GM21515 (cell line): ENCODE results near the gene CCDC33.
A peak's percentile ranks its signal among the peaks of the same experiment; 100 is the strongest.

ENCODE experiments used
- ATAC-seq: cut with Tn5 transposase; IDR thresholded peaks from one replicate; pipeline ENCODE4 v1.9.1; 2021; ENCODE audit not compliant: unreplicated experiment

CCDC33 gene

GRCh38 chr15:74378848-74379247, 142.7 kb downstream of the CCDC33 start:
- no peak for ATAC-seq

- ATAC-seq = no peak
Observed at GRCh38 chr15:74380361-74381189, 144.4 kb downstream of the CCDC33 start.

- no peak for ATAC-seq
Observed at GRCh38 chr15:74381190-74381453, 145.0 kb downstream of the CCDC33 start.

- ATAC-seq = no peak
Observed at GRCh38 chr15:74381481-74381880, 145.4 kb downstream of the CCDC33 start.

GRCh38 chr15:74382004-74382816, 146.1 kb downstream of the CCDC33 start:
- no peak for ATAC-seq

GRCh38 chr15:74383286-74383685, 147.2 kb downstream of the CCDC33 start:
- ATAC-seq = no peak

GRCh38 chr15:74383695-74384565, 147.8 kb downstream of the CCDC33 start:
- peak; percentile 46 for ATAC-seq

- ATAC-seq = no peak
Observed at GRCh38 chr15:74384566-74384880, 148.4 kb downstream of the CCDC33 start.

- peak; percentile 56 for ATAC-seq
Observed at GRCh38 chr15:74384881-74385643, 148.9 kb downstream of the CCDC33 start.

- no peak for ATAC-seq
Observed at GRCh38 chr15:74385733-74386132, 149.6 kb downstream of the CCDC33 start.
